HL-60/S4 (cell line): ENCODE results near the gene LDB3.

ENCODE experiments used
- in situ Hi-C: fragments of 300-500 bp; cut with MboI; formaldehyde crosslinking; loops from 2 replicates; pipeline ENCODE4 v1.14.3; 2022; ENCODE audit warnings: low sequenced_read_pairs

Gene LDB3

GRCh38 chr10:86700851-86701617 is 32.7 kb downstream of the LDB3 start:
- in situ Hi-C loops: no loop called here

- in situ Hi-C loops: no loop called here
Observed at GRCh38 chr10:86703176-86703575, 34.9 kb downstream of the LDB3 start.

- in situ Hi-C loops: no loop called here
Observed at GRCh38 chr10:86705139-86705538, 36.8 kb downstream of the LDB3 start.

GRCh38 chr10:86705905-86706304 is 37.6 kb downstream of the LDB3 start:
- in situ Hi-C loops: no loop called here

- in situ Hi-C loops: no loop called here
Observed at GRCh38 chr10:86706401-86706841, 38.1 kb downstream of the LDB3 start.

GRCh38 chr10:86706977-86707376 is 38.7 kb downstream of the LDB3 start:
- in situ Hi-C loops: no loop called here

GRCh38 chr10:86707505-86707904 is 39.2 kb downstream of the LDB3 start:
- in situ Hi-C loops: no loop called here

- in situ Hi-C loops: no loop called here
Observed at GRCh38 chr10:86708068-86708782, 39.9 kb downstream of the LDB3 start.

- in situ Hi-C loops: no loop called here
Observed at GRCh38 chr10:86708783-86709380, 40.6 kb downstream of the LDB3 start.

- in situ Hi-C loops: no loop called here
Observed at GRCh38 chr10:86709396-86710185, 41.3 kb downstream of the LDB3 start.

GRCh38 chr10:86710987-86711512 is 42.7 kb downstream of the LDB3 start:
- in situ Hi-C loops: no loop called here

GRCh38 chr10:86711513-86712316 is 43.4 kb downstream of the LDB3 start:
- in situ Hi-C loops: no loop called here

- in situ Hi-C loops: no loop called here
Observed at GRCh38 chr10:86712317-86712707, 44.0 kb downstream of the LDB3 start.

- in situ Hi-C loops: no loop called here
Observed at GRCh38 chr10:86715156-86715795, 47.0 kb downstream of the LDB3 start.

GRCh38 chr10:86715836-86716235 is 47.5 kb downstream of the LDB3 start:
- in situ Hi-C loops: no loop called here

GRCh38 chr10:86716466-86716865 is 48.2 kb downstream of the LDB3 start:
- in situ Hi-C loops: no loop called here

- in situ Hi-C loops: no loop called here
Observed at GRCh38 chr10:86718556-86718955, 50.2 kb downstream of the LDB3 start.

- in situ Hi-C loops: no loop called here
Observed at GRCh38 chr10:86721232-86721631, 52.9 kb downstream of the LDB3 start.

- in situ Hi-C loops: no loop called here
Observed at GRCh38 chr10:86723009-86723408, 54.7 kb downstream of the LDB3 start.

GRCh38 chr10:86724445-86724844 is 56.1 kb downstream of the LDB3 start:
- in situ Hi-C loops: no loop called here
